ENCODE measurements around the gene PRSS53. TPM values are rescaled to one million over a fixed set of nuclear protein-coding genes. Genes with fewer than 3 reads are reported as not detected.

The PRSS53 gene
- polyA plus RNA-seq, 1 of the 3 experiments (the other 2 are of a cell fraction): 3.1 TPM

DNA sequence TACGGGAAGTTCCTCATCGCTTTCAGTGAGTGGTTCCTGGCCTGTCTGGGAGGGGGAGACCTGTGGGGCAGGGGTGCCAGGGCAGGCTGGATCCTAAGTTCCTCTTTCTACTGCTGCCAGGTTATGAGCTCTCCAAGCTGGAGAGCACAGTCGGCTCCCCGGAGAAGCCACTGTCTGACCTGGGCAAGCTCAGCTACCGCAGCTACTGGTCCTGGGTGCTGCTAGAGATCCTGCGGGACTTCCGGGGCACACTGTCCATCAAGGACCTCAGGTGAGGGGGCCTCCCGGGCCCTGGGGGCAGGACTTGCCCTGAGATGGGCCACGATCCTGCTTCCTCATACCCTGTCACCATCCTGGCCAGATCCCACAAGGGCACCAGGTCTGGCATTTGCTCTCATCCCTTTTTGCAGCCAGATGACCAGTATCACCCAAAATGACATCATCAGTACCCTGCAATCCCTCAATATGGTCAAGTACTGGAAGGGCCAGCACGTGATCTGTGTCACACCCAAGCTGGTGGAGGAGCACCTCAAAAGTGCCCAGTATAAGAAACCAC lies 41.7 kb upstream of the PRSS53 start:
- H3K4me1 ChIP-seq (ENCODE audit: control insufficient read depth in 1 of 2, insufficient read depth in 2 of 2, low read depth in 1 of 2, low read length in 1 of 2): peaks cover 0 to 20% of the 10 kb centered on the region in 2 experiments; a peak in 1 of 4 replicates
- H3K9me3 ChIP-seq: no peaks in the 10 kb centered on the region
- H3K9me2 ChIP-seq: no peaks in the 10 kb centered on the region
- no peak overlapping the region for H3K27ac ChIP-seq (ENCODE audit: low read depth in 2 of 2, low read length in 1 of 2)
- DNase-seq: no peak
- H3K79me2 ChIP-seq (ENCODE audit: insufficient read depth): no peaks in the 10 kb centered on the region
- H3K36me3 ChIP-seq (replicated peaks in 1 of 2; ENCODE audit: control insufficient read depth in 1 of 2, insufficient read depth in 2 of 2, low read length in 1 of 2): peaks cover 0 to 13% of the 10 kb centered on the region in 2 experiments
- H4K20me1 ChIP-seq (ENCODE audit: insufficient read depth): no peaks in the 10 kb centered on the region
- H3K9ac ChIP-seq: no peak overlapping the region
- POLR2A ChIA-PET: interaction anchor here (0.9 to 1.9 kb wide), 3 partner anchors 9 to 13 kb away, joined by 3 to 4 read pairs (median 4); partner anchors contain the start of gene KAT8
- no peak for TF ChIP-seq RAD21 (IDR thresholded peaks at IDR 0.05; ENCODE audit: low read length)
- TF ChIP-seq TCF12 (IDR thresholded peaks at IDR 0.05): no peak
- TF ChIP-seq, protein P1, sequence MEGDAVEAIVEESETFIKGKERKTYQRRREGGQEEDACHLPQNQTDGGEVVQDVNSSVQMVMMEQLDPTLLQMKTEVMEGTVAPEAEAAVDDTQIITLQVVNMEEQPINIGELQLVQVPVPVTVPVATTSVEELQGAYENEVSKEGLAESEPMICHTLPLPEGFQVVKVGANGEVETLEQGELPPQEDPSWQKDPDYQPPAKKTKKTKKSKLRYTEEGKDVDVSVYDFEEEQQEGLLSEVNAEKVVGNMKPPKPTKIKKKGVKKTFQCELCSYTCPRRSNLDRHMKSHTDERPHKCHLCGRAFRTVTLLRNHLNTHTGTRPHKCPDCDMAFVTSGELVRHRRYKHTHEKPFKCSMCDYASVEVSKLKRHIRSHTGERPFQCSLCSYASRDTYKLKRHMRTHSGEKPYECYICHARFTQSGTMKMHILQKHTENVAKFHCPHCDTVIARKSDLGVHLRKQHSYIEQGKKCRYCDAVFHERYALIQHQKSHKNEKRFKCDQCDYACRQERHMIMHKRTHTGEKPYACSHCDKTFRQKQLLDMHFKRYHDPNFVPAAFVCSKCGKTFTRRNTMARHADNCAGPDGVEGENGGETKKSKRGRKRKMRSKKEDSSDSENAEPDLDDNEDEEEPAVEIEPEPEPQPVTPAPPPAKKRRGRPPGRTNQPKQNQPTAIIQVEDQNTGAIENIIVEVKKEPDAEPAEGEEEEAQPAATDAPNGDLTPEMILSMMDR (IDR thresholded peaks at IDR 0.05): no peak
- TF ChIP-seq NRF1 (IDR thresholded peaks at IDR 0.05; ENCODE audit: low read depth, low read length): no peak
- TF ChIP-seq FOSL2 (IDR thresholded peaks at IDR 0.05; ENCODE audit: borderline replicate concordance, low read depth): no peak
- TF ChIP-seq ELF1 (IDR thresholded peaks at IDR 0.05): no peak
- no peak for TF ChIP-seq GABPA (IDR thresholded peaks at IDR 0.05; ENCODE audit: low read depth)
- TF ChIP-seq ZBTB33 (IDR thresholded peaks at IDR 0.05; ENCODE audit: borderline replicate concordance, low read depth): no peak
- TF ChIP-seq JUND (IDR thresholded peaks at IDR 0.05): no peak
- WGBS (ENCODE audit: low lambda C conversion rate): 100% methylated on average over 3 of the region's 10 CpGs
- CTCF ChIA-PET: interaction anchor here (3.9 kb wide), 1 partner anchor 12 kb away, joined by 17 read pairs; no protein-coding TSS in a partner anchor
- no peaks in the 10 kb centered on the region for H3K27me3 ChIP-seq (ENCODE audit: insufficient read depth)
- H3K4me3 ChIP-seq (ENCODE audit: low read depth in 2 of 2, low read length in 1 of 2): no peak overlapping the region
- H3K4me2 ChIP-seq: no peak overlapping the region
- H3F3A ChIP-seq (replicated peaks; ENCODE audit: insufficient read depth): no peaks in the 10 kb centered on the region
- H2AFZ ChIP-seq (ENCODE audit: low read depth): no peak overlapping the region

DNA sequence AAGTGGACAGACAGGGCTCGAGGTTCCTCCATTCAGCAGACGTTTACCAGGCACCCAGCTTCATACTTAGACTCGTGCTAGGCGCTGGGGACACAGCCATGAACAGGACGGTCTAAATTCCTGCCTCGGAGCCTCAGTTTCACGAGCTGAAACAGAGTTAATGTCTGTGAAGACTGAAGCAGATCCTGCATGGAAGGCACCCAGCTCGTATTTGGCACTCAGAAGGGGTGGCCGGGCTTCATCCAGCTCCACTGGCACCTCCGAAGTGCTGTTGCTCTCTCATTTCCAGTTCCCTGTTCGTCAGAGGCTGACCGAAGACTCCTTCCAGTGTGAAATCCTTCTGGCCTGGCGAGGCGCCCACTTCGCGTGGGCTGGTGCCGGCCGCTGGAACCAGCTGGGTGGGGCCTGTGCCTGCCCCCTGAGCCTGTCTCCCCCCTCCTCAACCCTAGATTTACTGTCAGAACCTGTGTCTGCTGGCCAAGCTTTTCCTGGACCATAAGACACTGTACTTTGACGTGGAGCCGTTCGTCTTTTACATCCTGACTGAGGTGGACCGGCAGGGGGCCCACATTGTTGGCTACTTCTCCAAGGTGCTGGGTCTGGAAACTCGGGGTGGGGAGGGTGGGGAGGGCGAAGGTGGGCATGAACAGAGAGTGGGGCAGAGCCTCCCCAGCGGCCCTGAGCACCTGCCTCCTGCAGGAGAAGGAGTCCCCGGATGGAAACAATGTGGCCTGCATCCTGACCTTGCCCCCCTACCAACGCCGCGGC lies 41.0 kb upstream of the PRSS53 start:
- no peak overlapping the region for H3K4me2 ChIP-seq
- WGBS (ENCODE audit: low lambda C conversion rate): 85% methylated on average over 20 of the region's 29 CpGs
- no peaks in the 10 kb centered on the region for H3K9me3 ChIP-seq
- no peak overlapping the region for H3K9ac ChIP-seq
- no peak overlapping the region for H3K27ac ChIP-seq (ENCODE audit: low read depth in 2 of 2, low read length in 1 of 2)
- H3K9me2 ChIP-seq: no peaks in the 10 kb centered on the region
- POLR2A ChIA-PET: interaction anchor here (1.1 kb wide), 1 partner anchor 12 kb away, joined by 5 read pairs; the partner anchor contains the start of gene KAT8
- H3K27me3 ChIP-seq (ENCODE audit: insufficient read depth): no peaks in the 10 kb centered on the region
- DNase-seq: no peak
- peaks cover 0 to 13% of the 10 kb centered on the region in 2 experiments for H3K36me3 ChIP-seq (replicated peaks in 1 of 2; ENCODE audit: control insufficient read depth in 1 of 2, insufficient read depth in 2 of 2, low read length in 1 of 2)
- H3K4me1 ChIP-seq (ENCODE audit: control insufficient read depth in 1 of 2, insufficient read depth in 2 of 2, low read depth in 1 of 2, low read length in 1 of 2): peaks cover 0 to 15% of the 10 kb centered on the region in 2 experiments; a peak in 1 of 4 replicates
- H3K4me3 ChIP-seq (ENCODE audit: low read depth in 2 of 2, low read length in 1 of 2): no peak overlapping the region
- H3F3A ChIP-seq (replicated peaks; ENCODE audit: insufficient read depth): no peaks in the 10 kb centered on the region
- no peak overlapping the region for H2AFZ ChIP-seq (ENCODE audit: low read depth)
- CTCF ChIA-PET: interaction anchor here (3.9 kb wide), 1 partner anchor 13 kb away, joined by 17 read pairs; no protein-coding TSS in a partner anchor
- TF ChIP-seq MXI1 (IDR thresholded peaks at IDR 0.05; ENCODE audit: low read depth, low read length) (no peak), NRF1 (IDR thresholded peaks at IDR 0.05; ENCODE audit: low read depth, low read length) (no peak), EZH2phosphoT487 (IDR thresholded peaks at IDR 0.05; ENCODE audit: borderline replicate concordance, low read depth) (no peak)
- no peaks in the 10 kb centered on the region for H3K79me2 ChIP-seq (ENCODE audit: insufficient read depth)
- H4K20me1 ChIP-seq (ENCODE audit: insufficient read depth): no peaks in the 10 kb centered on the region
